Panc1 (cell line): ENCODE measurements around the gene DDX20. TPM values are rescaled to one million over a fixed set of nuclear protein-coding genes. Genes with fewer than 3 reads are reported as not detected.

Experiments
- ATAC-seq: fragments of 200-7000 bp; cut with Tn5 transposase; 2 replicates; pipeline ENCODE4 v1.9.1; 2020; ENCODE audit warnings: mild to moderate bottlenecking, moderate library complexity
- BruUV-seq: library from RNA; stranded (reverse); fragments of 400-500 nt; replicated peaks from 2 replicates; lab custom pipeline; 2021; lab: Mats Ljungman, UMichigan
- CTCF ChIA-PET: fragments of 300-600 bp; sonication (Branson Sonifier 250); formaldehyde crosslinking; loops from one replicate; lab custom pipeline; 2022; ENCODE audit warnings: antibody characterized with exemption; lab: Charles Lee
- POLR2A ChIA-PET: fragments of 300-600 bp; sonication (Branson Sonifier 250); formaldehyde crosslinking; loops from one replicate; lab custom pipeline; 2022; ENCODE audit warnings: antibody characterized with exemption; lab: Charles Lee
- DNase-seq: peaks from one replicate; pipeline ENCODE4 v3.0.0-alpha.2; 2010; ENCODE audit warnings: low read depth, low spot score
- H3K27ac ChIP-seq: 2 replicates; pipeline ENCODE4 v1.5.1; 2011; ENCODE audit warnings: mild to moderate bottlenecking, low read length, inconsistent platforms
- H3K27me3 ChIP-seq: fragments of 200-500 bp; sonication (Bioruptor generic); 2 replicates; pipeline ENCODE4 v1.6.0; 2014; ENCODE audit warnings: low read length, inconsistent platforms; ENCODE audit not compliant: control insufficient read depth, insufficient read depth
- H3K36me3 ChIP-seq: fragments of 200-500 bp; sonication (Bioruptor generic); 2 replicates; pipeline ENCODE4 v1.5.1; 2014; ENCODE audit warnings: inconsistent platforms, mild to moderate bottlenecking, low read length, moderate library complexity; ENCODE audit not compliant: control insufficient read depth, insufficient read depth
- H3K4me1 ChIP-seq: 2 replicates; pipeline ENCODE4 v1.5.1; 2011; ENCODE audit warnings: inconsistent platforms, mild to moderate bottlenecking, low read length, moderate library complexity; ENCODE audit not compliant: control insufficient read depth, insufficient read depth
- H3K4me3 ChIP-seq, 2 experiments: 2 replicates each; pipeline ENCODE4 v1.5.1; 2011 to 2012; ENCODE audit warnings: low read depth in 2 of 2, low read length in 2 of 2, mild to moderate bottlenecking in 2 of 2, inconsistent platforms in 1 of 2, moderate library complexity in 1 of 2
- H3K9me3 ChIP-seq: fragments of 200-500 bp; sonication (Bioruptor generic); 2 replicates; pipeline ENCODE4 v1.5.1; 2014; ENCODE audit warnings: low read depth, mild to moderate bottlenecking, inconsistent platforms, low read length, moderate library complexity; ENCODE audit not compliant: control insufficient read depth, insufficient read depth
- CTCF ChIP-seq: fragments of 450-650 bp; IDR thresholded peaks from 2 replicates; pipeline ENCODE4 v1.5.1; 2017; ENCODE audit warnings: mild to moderate bottlenecking
- POLR2AphosphoS5 ChIP-seq: IDR thresholded peaks from 2 replicates; pipeline ENCODE4 v1.6.1; 2012; ENCODE audit warnings: mild to moderate bottlenecking, low read depth, low read length, moderate library complexity
- REST ChIP-seq, 2 experiments: IDR thresholded peaks; 2 replicates each; pipeline ENCODE4 v1.6.1; 2011 to 2012; ENCODE audit warnings: low read depth in 2 of 2, control low read depth in 1 of 2, low read length in 1 of 2, mild to moderate bottlenecking in 1 of 2, moderate library complexity in 1 of 2; ENCODE audit not compliant: insufficient read depth in 1 of 2
- SIN3A ChIP-seq: IDR thresholded peaks from 2 replicates; pipeline ENCODE4 v1.6.1; 2012; ENCODE audit warnings: low read depth, mild to moderate bottlenecking, low read length, moderate library complexity, borderline replicate concordance; ENCODE audit not compliant: insufficient read depth
- TCF7L2 ChIP-seq: IDR thresholded peaks from 2 replicates; pipeline ENCODE4 v1.6.1; 2011; ENCODE audit warnings: mild to moderate bottlenecking, low read depth, low read length, inconsistent platforms
- in situ Hi-C: cut with HindIII; loops from 2 replicates; pipeline ENCODE4 v1.10.0; 2016; ENCODE audit warnings: low sequenced_read_pairs, low pct_unique_long_range_greater_than_20kb
- intact Hi-C: fragments of 100-400 bp; cut with micrococcal nuclease; formaldehyde crosslinking; loops from one replicate; pipeline ENCODE4 v1.10.0; 2022; ENCODE audit not compliant: unreplicated experiment
- total RNA-seq: library from RNA; stranded (reverse); gene quantifications from one replicate; pipeline ENCODE4 v1.2.1, GENCODE V29; 2021; ENCODE audit not compliant: unreplicated experiment

DDX20 gene
- total RNA-seq, 1 experiment from 2014 or later: 9.1 TPM

- no peaks in the 10 kb centered on the region for H3K36me3 ChIP-seq
- DNase-seq (no peak), ATAC-seq (no peak)
- H3K27ac ChIP-seq: no peak overlapping the region
- H3K9me3 ChIP-seq: no peaks in the 10 kb centered on the region
- in situ Hi-C loops (no loop called here), intact Hi-C loops (no loop called here)
- CTCF ChIA-PET: no interaction called here
- POLR2A ChIA-PET: no interaction called here
- TF ChIP-seq POLR2AphosphoS5 (no peak), SIN3A (no peak), TCF7L2 (no peak), REST (IDR thresholded peaks at IDR 0.05; ENCODE audit: insufficient read depth in 1 of 2, low read depth in 2 of 2, low read length in 1 of 2) (no peak), CTCF (no peak)
- no peak overlapping the region for H3K4me3 ChIP-seq
- BruUV-seq: no TSS peak
- H3K27me3 ChIP-seq: no peaks in the 10 kb centered on the region
- H3K4me1 ChIP-seq: no peaks in the 10 kb centered on the region
Measured at GRCh38 chr1:111729271-111729921, 26.3 kb upstream of the DDX20 start.

- no peak overlapping the region for H3K4me3 ChIP-seq
- ATAC-seq: no peak
Measured at GRCh38 chr1:111729946-111730681, 25.6 kb upstream of the DDX20 start.

More at GRCh38 chr1:111729946-111730681, 25.6 kb upstream of the DDX20 start:
- TF ChIP-seq CTCF (no peak), TCF7L2 (no peak), SIN3A (no peak), POLR2AphosphoS5 (no peak), REST (IDR thresholded peaks at IDR 0.05; ENCODE audit: insufficient read depth in 1 of 2, low read depth in 2 of 2, low read length in 1 of 2) (no peak)
- DNase-seq: no peak
- no peak overlapping the region for H3K27ac ChIP-seq
- no peaks in the 10 kb centered on the region for H3K36me3 ChIP-seq
- H3K4me1 ChIP-seq: no peaks in the 10 kb centered on the region
- CTCF ChIA-PET: no interaction called here
- H3K9me3 ChIP-seq: no peaks in the 10 kb centered on the region
- intact Hi-C loops (no loop called here), in situ Hi-C loops (no loop called here)
- H3K27me3 ChIP-seq: no peaks in the 10 kb centered on the region; the same call in 1 of the 2 replicates
- POLR2A ChIA-PET: no interaction called here
- no TSS peak for BruUV-seq
